HFF-Myc (cell line): ENCODE data around the gene AGAP1.

Experiments
- DNase-seq: peaks from one replicate; pipeline ENCODE4 v3.0.0-alpha.2; 2011; ENCODE audit warnings: low read depth; ENCODE audit errors: extremely low read depth
- H3K4me3 ChIP-seq: replicated peaks from 2 replicates; pipeline ENCODE4 v1.5.1; 2011; ENCODE audit warnings: low read depth, mild to moderate bottlenecking, control low read depth, low read length
- TF ChIP-seq, protein P1 (sequence below): IDR thresholded peaks from 2 replicates; pipeline ENCODE4 v1.5.1; 2012; ENCODE audit warnings: mild to moderate bottlenecking, low read depth, low read length, control low read depth; ENCODE audit errors: missing control alignments

The AGAP1 gene

GRCh38 chr2:235834781-235835180, 340.9 kb downstream of the AGAP1 start:
- TF ChIP-seq, protein P1, sequence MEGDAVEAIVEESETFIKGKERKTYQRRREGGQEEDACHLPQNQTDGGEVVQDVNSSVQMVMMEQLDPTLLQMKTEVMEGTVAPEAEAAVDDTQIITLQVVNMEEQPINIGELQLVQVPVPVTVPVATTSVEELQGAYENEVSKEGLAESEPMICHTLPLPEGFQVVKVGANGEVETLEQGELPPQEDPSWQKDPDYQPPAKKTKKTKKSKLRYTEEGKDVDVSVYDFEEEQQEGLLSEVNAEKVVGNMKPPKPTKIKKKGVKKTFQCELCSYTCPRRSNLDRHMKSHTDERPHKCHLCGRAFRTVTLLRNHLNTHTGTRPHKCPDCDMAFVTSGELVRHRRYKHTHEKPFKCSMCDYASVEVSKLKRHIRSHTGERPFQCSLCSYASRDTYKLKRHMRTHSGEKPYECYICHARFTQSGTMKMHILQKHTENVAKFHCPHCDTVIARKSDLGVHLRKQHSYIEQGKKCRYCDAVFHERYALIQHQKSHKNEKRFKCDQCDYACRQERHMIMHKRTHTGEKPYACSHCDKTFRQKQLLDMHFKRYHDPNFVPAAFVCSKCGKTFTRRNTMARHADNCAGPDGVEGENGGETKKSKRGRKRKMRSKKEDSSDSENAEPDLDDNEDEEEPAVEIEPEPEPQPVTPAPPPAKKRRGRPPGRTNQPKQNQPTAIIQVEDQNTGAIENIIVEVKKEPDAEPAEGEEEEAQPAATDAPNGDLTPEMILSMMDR, result no peak
- H3K4me3 ChIP-seq, result no peak overlapping the region
- no peak for DNase-seq

- no peak for DNase-seq
- TF ChIP-seq, protein P1, result no peak
- H3K4me3 ChIP-seq, result no peak overlapping the region
Observed at GRCh38 chr2:235835810-235836209, 342.0 kb downstream of the AGAP1 start.

DNA sequence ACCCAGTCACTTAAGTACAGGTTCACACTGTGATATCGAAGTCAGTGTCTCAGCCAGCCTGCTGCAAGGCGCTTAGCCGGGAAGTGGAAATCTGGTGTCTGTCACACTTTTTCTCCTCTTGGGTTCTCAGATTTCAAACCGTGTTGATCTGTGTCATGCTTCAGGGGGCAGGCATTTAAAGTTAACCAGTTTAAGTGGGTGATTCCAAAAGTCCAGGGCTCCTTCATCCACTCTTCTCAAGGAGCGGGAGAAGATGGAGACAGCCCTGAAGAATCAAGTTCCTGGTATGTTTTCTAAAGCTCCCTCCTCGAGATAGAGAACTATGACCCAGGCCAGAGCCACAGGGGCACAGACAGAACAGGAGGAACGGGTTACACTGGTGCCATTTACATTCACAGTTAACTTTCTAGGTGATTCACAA, 342.7 kb downstream of the AGAP1 start:
- TF ChIP-seq, protein P1, result no peak
- no peak for DNase-seq
- no peak overlapping the region for H3K4me3 ChIP-seq

DNA sequence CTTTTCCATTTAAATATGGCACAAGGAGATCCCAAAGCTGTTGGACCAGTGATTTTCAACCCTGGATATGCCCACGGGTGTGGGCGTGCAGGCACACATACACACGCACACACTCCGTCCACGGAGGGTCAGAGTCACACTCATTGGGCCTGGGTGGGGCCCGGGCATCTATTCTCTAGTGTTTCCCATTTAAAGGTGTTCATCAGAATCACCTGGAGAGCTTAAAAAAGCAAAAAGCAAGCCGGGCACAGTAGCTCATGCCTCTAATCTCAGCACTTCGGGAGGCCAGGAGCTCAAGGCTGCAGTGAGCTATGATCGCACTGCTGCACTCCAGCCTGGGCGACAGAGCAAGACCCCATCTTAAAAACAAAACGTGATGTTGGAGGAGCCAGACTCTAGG, 345.4 kb downstream of the AGAP1 start:
- no peak for DNase-seq
- TF ChIP-seq, protein P1, result no peak

GRCh38 chr2:235839974-235840373, 346.1 kb downstream of the AGAP1 start:
- no peak for DNase-seq
- H3K4me3 ChIP-seq, result no peak overlapping the region
- TF ChIP-seq, protein P1, result no peak

More for the DNA sequence above, 345.4 kb downstream of the AGAP1 start:
- no peak overlapping the region for H3K4me3 ChIP-seq

DNA sequence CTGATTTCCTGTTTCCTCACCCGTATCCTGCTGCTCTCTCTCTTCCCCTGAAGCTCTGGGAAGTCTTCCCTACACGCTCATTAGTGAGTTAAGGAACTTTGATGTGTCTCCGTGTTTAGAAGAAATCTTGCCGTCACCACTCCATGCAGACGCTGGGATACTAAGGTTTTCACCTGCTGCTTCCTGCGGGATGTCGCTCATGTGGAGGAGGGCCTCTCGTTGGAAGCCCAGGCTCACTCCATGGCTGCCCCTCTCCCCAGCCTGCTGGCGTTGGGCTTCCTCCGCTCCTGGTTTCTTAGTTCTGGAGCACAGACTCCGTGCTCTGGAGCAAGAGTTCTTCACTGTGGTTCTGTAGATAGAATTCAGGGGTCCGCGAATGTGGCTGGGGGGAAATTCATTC, 348.0 kb downstream of the AGAP1 start:
- H3K4me3 ChIP-seq, result no peak overlapping the region
- DNase-seq, result no peak
- TF ChIP-seq, protein P1, result no peak

- H3K4me3 ChIP-seq, result no peak overlapping the region
- TF ChIP-seq, protein P1, result no peak
- DNase-seq, result no peak
Observed at GRCh38 chr2:235842941-235843340, 349.1 kb downstream of the AGAP1 start.
